HL-60/S4 (cell line): ENCODE data around the gene MORN3.
"Not testable (repeated sequence)": the region's sequence is repeated elsewhere in the genome, so short reads cannot be mapped to it uniquely, and the experiment has no call there.

Experiments
- in situ Hi-C: fragments of 300-500 bp; cut with MboI; formaldehyde crosslinking; loops from 2 replicates; pipeline ENCODE4 v1.14.3; 2022; ENCODE audit warnings: low sequenced_read_pairs

Gene MORN3, protein sequence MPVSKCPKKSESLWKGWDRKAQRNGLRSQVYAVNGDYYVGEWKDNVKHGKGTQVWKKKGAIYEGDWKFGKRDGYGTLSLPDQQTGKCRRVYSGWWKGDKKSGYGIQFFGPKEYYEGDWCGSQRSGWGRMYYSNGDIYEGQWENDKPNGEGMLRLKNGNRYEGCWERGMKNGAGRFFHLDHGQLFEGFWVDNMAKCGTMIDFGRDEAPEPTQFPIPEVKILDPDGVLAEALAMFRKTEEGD

GRCh38 chr12:121669521-121669900, at the start of gene MORN3:
Gene MORN3 (minus strand): TSS chr12:121669654. CDS start chr12:121669483, 171 bp downstream.
- in situ Hi-C loops, result loop anchor here (5.0 kb wide), 1 partner anchor 117 kb away; no protein-coding TSS in a partner anchor

- in situ Hi-C loops, result loop anchor here (5.0 kb wide), 1 partner anchor 49 kb away; no protein-coding TSS in a partner anchor
Measured at GRCh38 chr12:121718653-121719239, 49.3 kb upstream of the MORN3 start.

DNA sequence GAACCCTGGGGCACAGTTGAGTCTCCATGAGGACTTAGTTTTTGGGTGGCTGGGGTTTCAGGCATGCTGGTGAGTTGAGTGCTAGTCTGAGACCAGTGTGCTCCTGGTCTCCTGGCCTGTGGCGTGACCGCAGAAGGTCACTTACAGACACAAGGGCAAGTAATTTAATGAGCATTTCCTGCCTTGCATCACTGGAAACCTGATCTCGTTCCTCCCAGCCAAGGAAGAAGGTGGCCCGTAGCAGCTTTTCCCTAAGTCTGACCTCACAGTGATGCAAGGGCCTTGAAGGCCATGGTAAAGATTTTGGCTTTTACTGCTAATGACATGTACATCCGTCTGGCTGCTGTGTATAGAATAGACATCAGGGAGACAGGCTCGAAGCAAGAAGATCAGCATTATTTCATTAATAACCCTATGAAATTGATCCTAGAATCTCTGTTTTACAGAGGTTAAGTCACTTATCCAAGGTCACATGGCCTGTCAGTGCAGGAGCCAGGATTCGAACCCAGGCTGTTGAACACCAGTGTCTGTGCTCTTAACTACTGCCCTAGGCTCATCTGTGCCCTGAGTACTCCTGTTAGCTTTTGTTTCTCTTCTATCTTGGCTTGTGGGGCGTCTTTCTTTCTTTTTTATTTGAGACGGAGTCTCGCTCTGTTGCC, 47.7 kb upstream of the MORN3 start:
- in situ Hi-C loops, result loop anchor here (5.0 kb wide), 1 partner anchor 50 kb away; no protein-coding TSS in a partner anchor

DNA sequence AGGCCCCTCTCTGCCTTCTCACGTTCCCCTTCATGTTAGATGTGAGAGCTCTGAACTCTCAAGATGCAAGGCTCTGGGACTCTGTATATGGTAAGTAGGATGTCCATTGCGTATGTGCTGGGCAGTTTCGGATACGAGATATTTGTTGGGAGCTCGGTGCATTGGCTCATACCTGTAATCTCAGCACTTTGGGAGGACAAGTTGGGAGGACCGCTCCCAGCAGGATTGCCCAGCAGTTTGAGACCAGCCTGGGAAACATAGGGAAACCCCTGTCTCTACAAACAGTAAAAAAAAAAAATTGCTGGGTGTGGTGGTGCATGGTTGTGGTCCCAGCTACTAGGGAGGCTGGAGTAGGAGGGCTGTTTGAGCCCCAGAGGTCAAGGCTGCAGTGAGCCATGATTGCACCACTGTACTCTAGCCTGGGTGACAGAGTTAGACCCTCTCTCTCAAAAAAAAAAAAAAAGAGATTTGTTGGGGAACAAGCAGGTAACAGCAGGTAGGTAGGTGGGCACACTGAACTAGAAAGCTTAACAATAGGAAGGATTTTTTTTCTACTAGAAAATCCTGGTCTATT, 46.5 kb upstream of the MORN3 start:
- in situ Hi-C loops, result loop anchor here (5.0 kb wide), 1 partner anchor 51 kb away; no protein-coding TSS in a partner anchor

GRCh38 chr12:121715055-121715454, 45.6 kb upstream of the MORN3 start:
- in situ Hi-C loops, result loop anchor here (5.0 kb wide), 1 partner anchor 52 kb away; no protein-coding TSS in a partner anchor

DNA sequence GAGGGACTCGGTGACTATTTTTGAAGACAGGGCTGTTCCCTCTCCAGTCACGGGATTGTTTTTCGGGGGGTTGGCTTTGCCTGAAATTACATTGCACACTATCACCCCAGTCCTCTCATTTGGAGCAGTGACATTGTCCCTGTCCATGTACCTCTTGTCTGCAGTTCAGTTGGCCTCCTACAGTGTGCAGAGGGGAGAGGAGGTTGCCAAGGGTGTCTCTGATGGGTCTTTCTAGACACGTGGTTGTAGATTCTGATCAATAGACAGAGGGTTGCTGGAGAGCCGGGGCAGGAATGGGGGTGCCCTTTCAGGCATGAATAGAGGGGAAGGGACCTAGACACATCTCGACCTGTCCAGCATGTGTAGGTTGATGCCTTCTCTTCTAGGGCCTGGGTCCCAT, 44.3 kb upstream of the MORN3 start:
- in situ Hi-C loops, result no loop called here

DNA sequence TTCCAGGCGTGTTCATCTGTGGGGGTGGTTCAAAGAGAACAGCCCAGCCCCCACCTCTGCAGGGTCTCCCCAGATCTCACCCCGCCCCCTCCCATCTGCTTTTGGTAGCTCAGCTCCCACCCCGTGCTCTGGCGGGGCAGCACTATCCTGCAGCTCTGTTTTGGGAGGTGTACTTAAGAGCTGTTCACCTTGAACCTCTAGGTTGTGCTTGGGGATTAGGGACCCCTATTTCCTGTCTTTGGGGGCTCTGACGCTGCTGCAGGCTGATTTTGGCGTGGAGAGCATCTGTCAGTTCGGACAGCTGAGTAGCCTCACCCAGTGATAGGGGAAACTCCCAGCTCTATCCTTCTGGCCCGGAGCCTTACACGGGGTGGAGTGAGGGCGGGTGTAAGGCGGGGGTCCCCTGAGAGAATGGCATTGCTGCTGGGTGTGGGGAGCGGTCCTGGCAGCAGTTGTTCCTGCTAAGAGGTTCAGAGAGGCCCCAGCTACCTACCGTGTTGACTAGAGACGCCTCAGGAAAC, 43.9 kb upstream of the MORN3 start:
- in situ Hi-C loops, result no loop called here

DNA sequence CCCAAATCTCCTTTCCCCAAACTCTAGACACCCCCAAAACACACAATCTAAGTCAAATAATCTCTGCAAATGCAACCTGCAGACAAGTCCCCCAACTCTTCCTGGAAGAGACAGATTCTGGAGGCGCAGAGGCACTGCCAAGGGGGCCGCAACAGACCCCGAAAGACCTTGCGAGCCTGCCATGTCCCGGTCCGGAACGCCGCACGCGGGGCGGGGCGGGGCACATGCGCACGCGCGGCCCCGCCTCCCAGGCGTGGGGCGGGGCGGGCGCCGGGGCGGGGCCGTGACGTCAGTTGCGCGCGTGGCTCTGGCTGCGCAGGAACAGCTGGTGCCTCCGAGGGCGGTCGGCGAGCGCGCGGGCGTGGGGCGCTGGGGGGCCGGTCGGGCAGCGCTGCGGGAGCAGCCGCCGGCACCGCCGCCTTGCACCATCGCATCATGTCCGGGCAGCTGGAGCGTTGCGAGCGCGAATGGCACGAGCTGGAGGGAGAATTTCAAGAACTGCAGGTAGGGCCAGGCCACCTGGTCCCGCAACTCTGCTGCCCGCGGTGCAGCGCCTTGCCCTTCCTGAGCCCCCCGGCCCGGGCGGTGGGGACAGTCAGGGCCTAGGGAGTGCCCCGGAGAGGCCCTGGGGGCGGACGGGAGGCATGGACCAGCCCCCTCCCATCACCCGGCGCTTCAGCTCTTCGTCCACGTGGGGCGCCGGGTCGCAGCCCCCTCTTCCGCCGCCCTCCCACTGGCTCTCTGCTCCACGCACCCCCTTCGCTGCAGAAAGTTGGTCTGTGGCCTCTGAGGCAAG, 43.2 kb upstream of the MORN3 start, which contains the start of gene TMEM120B:
Gene TMEM120B (plus strand): TSS at position 292 of the 796 bp plus-strand sequence. CDS start 144 bp downstream, at position 436.
- in situ Hi-C loops, result no loop called here

- in situ Hi-C loops, result no loop called here
Measured at GRCh38 chr12:121712190-121712460, 42.7 kb upstream of the MORN3 start.

DNA sequence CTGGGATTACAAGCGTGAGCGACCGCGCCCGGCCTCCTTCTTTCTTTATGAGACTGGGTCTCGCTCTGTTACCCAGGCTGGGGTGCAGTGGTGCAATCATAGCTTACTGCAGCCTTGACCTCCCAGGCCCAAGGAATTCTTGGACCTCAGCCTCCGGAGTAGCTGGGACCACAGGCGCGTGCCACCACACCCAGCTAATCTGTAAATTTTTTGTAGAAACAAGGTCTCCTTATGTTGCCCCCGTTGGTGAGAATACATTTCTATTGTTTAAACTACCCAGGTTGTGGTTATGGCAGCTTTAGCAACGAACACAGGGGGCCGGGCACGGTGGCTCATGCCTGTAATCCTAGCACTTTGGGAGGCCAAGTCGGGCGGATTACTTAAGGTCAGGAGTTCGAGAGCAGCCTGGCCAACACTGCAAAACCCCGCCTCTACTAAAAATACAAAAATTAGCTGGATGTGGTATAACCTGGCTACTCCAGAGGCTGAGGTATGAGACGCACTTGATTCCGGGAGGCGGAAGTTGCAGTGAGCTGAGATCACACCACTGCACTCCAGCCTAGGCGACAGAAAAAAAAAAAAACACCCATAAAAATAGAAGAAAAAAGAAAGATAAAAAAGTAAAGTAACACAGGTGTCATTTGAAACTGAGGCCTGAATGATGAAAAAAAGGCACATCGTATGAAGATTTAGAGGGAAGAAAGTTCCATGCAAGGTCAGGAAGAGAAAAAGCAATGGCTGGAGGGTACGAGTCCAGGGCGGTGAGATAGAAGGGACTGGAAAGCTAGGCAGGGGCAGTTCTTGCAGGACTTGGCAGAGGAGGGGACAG, 42.1 kb upstream of the MORN3 start:
- in situ Hi-C loops, result no loop called here

- in situ Hi-C loops, result no loop called here
Measured at GRCh38 chr12:121709478-121709961, 40.1 kb upstream of the MORN3 start.

GRCh38 chr12:121709064-121709424, 39.6 kb upstream of the MORN3 start:
- in situ Hi-C loops, result not testable (repeated sequence)

DNA sequence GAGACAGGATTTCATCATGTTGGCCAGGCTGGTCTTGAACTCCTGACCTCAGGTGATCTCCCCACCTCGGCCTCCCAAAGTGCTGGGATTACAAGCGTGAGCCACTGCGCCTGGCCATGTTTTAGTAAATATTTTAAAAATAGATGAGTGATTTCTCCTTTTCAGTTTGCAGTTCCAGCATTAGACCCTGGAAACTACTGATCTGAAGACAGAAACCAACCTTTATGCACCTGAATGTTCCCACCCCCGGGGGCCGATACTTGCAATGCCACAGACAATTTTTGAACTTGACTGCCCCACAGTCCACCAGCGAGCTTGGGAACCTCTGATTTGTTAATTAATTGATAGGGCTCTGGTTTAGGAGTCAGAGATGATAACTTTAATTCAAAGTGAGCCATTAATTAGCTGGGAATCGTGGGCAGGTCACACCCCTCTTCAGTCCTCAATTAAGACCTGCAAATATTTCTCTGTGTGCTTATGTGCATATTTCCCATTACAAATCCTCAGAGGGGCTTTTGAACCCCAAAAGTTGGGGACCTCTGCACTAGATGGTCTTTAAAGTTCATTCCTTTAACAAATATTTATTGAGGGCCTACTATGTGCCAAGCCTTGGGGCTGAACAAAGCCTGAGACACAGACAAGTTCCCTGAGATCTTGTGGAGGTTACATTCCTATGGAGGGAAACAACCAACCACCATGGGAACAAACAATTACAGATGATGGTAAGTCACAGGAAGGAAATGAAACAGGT, 39.0 kb upstream of the MORN3 start:
- in situ Hi-C loops, result no loop called here

GRCh38 chr12:121705514-121705913, 36.1 kb upstream of the MORN3 start:
- in situ Hi-C loops, result no loop called here

DNA sequence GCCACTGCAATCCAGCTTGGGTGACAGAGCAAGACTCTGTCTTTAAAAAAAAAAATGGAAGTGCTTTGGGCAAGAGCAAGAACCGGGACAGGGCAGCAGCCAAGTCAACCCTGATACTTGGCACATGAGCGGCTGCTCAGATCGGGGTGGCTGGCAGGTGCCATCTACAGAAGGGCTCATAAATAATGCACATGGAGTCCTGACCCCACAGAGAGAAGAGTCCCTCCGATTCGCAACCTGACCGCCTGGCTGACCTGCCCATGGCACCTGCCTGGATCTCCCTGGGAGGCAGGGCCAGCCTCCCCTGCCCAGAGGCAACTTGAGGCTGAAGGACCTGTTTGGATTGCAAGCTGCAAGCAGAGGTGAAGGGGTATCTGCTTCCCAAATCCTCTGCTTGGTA, 33.5 kb upstream of the MORN3 start:
- in situ Hi-C loops, result no loop called here

GRCh38 chr12:121701667-121702277, 32.3 kb upstream of the MORN3 start:
- in situ Hi-C loops, result no loop called here

GRCh38 chr12:121697861-121698260, 28.4 kb upstream of the MORN3 start:
- in situ Hi-C loops, result loop anchor here (10.0 kb wide), 2 partner anchors 67 to 187 kb away; partner anchors contain the start of gene PSMD9

DNA sequence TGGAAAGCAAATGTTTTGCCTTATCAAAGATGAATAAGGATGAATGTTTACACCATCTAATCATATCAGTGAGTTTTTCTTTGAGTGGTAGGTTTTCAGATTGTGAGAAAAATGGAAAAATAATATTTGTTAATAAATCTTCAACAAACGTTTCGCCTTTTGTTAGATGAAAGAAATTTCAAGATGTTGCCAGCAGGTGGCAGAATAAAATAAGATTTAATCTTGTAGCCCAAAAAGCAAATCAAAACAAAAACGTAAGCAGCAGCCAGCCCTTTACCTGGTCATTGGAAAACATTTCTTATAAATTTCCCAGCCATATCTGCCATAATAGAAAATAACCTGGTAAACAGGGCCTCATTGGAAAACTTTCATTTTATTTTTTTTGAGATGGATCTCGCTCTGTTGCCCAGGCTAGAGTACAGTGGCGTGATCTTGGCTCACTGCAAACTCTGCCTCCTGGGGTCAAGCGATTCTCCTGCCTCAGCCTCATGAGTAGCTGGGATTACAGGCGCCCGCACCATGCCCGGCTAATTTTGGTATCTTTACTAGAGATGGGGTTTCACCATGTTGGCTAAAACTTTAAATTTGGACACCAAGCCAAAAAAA, 27.7 kb upstream of the MORN3 start:
- in situ Hi-C loops, result loop anchor here (10.0 kb wide), 2 partner anchors 68 to 188 kb away; partner anchors contain the start of gene PSMD9
